Coronary artery (tissue), 2 donors: ENCODE results near the gene TEDC2.

Experiments used
- DNase-seq: peaks from one replicate; pipeline ENCODE4 v3.0.0-alpha.2; 2017; ENCODE audit warnings: low spot score
- H3K27ac ChIP-seq, 2 donors: fragments of 200-600 bp; sonication (generic); one replicate each; pipeline ENCODE4 v1.5.1; 2016 to 2019
- H3K4me3 ChIP-seq: fragments of 200-600 bp; sonication (generic); 2 replicates; pipeline ENCODE4 v1.5.1; 2016; ENCODE audit warnings: mild to moderate bottlenecking, moderate library complexity
- TF ChIP-seq, protein P1 (sequence below): fragments of 200-600 bp; sonication (generic); IDR thresholded peaks from one replicate; pipeline ENCODE4 v1.5.1; 2019; ENCODE audit warnings: antibody characterized with exemption

The TEDC2 gene

GRCh38 chr16:2450535-2450934 lies 9.4 kb upstream of the TEDC2 start:
- Histone ChIP-seq H3K27ac (no peak overlapping the region), H3K4me3 (no peak overlapping the region)
- TF ChIP-seq, protein P1, sequence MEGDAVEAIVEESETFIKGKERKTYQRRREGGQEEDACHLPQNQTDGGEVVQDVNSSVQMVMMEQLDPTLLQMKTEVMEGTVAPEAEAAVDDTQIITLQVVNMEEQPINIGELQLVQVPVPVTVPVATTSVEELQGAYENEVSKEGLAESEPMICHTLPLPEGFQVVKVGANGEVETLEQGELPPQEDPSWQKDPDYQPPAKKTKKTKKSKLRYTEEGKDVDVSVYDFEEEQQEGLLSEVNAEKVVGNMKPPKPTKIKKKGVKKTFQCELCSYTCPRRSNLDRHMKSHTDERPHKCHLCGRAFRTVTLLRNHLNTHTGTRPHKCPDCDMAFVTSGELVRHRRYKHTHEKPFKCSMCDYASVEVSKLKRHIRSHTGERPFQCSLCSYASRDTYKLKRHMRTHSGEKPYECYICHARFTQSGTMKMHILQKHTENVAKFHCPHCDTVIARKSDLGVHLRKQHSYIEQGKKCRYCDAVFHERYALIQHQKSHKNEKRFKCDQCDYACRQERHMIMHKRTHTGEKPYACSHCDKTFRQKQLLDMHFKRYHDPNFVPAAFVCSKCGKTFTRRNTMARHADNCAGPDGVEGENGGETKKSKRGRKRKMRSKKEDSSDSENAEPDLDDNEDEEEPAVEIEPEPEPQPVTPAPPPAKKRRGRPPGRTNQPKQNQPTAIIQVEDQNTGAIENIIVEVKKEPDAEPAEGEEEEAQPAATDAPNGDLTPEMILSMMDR: no peak
- no peak for DNase-seq

GRCh38 chr16:2450975-2451381 lies 8.9 kb upstream of the TEDC2 start:
- no peak for DNase-seq
- Histone ChIP-seq H3K27ac (no peak overlapping the region), H3K4me3 (no peak overlapping the region)
- TF ChIP-seq, protein P1: no peak

GRCh38 chr16:2451851-2452320 lies 8.0 kb upstream of the TEDC2 start:
- no peak overlapping the region for H3K27ac ChIP-seq
- TF ChIP-seq, protein P1: no peak
- DNase-seq: no peak
- no peak overlapping the region for H3K4me3 ChIP-seq

GRCh38 chr16:2452650-2453049 lies 7.3 kb upstream of the TEDC2 start:
- Histone ChIP-seq H3K27ac (no peak overlapping the region), H3K4me3 (no peak overlapping the region)
- TF ChIP-seq, protein P1: no peak
- DNase-seq: no peak

DNA sequence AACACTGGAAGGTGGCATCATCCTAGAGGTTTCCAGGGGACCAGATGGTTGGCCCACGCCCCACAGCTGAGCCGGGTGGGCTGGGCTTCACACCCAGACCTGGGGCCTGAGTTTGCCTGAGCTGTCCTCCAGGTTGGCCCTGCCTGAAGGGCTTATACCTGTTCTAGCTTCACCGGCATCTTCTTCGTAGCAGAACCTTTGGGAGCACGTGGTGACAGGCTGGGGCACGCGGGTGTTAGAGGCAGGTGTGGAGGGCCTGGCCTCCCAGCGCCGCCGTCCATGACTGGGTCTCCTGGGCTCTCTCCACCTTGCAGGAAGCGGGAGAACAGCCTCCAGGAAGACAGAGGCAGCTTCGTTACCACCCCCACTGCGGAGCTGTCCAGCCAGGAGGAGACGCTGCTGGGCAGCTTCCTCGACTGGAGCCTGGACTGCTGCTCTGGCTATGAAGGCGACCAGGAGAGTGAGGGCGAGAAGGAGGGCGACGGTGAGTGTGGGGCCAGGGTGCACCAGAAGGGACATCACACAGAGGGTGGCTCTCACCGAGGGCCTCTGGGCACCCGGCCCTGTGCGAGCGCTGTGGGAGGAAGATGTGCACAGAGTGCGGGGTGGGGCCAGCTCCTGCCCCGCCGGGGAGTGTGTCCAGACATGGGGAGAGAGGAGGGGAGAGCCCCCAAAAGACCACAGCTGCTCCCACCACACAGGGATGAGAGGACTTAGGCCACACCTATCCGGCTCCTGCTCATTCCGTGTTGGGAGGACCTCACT lies 4.6 kb upstream of the TEDC2 start:
- H3K27ac ChIP-seq: no peak overlapping the region
- TF ChIP-seq, protein P1: no peak
- DNase-seq: no peak
- H3K4me3 ChIP-seq: no peak overlapping the region

GRCh38 chr16:2456551-2457153 lies 3.3 kb upstream of the TEDC2 start:
- Histone ChIP-seq H3K27ac (no peak overlapping the region), H3K4me3 (no peak overlapping the region)
- TF ChIP-seq, protein P1: no peak
- DNase-seq: no peak

- no peak overlapping the region for H3K27ac ChIP-seq
- TF ChIP-seq, protein P1: no peak
- no peak for DNase-seq
- no peak overlapping the region for H3K4me3 ChIP-seq
These were observed 2.6 kb upstream of the TEDC2 start for GRCh38 chr16:2457267-2457666.
